ENCODE data around the gene DLX5.

Gene DLX5

DNA sequence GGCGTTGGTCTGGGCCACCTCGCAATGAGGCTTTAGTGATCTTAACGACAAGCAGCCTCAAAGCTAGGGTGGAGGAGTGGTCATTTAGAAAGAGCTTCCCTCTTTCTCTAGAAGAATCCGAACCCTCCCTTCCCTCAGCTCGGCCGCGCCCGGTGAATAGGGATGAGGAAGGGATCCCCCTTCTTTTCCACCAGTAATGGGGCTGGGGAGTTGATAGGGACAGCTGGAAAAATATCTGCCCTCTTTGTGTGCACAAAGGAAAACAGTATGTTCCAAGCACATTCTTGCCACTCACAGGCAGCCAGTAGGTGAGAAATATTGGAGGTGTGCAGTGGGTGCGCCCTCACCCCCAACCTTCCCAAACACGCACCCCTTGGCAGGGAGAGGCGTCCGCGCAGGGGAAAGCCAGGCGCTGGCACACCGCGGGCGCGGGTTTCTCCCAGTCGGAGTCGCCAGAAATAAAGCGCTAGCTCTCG, 6.5 kb downstream of the DLX5 start:
- no peak for DNase-seq

GRCh38 chr7:97017192-97018125, 7.2 kb downstream of the DLX5 start:
- DNase-seq: no peak

GRCh38 chr7:97016381-97017191, 8.0 kb downstream of the DLX5 start:
- DNase-seq: no peak

DNA sequence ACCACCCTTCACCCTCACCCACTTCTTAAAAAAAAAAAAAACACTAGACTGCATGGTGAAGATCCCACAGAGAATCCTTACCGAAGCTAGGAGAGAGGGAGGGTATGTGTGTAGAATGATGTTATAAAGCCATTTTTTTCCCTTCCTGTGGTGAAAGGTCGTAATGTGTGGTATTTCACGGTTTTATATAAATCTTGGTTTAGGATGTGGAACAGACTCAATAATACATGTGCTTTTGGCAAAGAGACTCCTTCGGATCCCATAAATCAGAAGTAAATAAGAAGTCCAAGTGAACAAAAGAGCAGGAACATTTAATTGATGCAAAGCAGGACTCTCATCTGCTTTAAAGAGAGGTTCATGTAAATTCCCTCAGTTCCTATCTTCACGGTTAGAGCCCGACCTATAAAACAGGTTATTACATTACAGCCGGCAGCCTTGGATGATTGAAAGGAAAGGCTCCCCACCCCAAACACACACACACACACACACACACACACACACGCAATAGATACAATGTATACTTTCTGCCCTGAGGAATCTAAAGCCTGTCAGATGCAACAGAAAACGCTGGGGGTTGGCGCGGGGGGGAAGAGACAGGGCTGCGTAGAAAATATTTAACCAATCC, 8.8 kb downstream of the DLX5 start:
- DNase-seq: no peak

DNA sequence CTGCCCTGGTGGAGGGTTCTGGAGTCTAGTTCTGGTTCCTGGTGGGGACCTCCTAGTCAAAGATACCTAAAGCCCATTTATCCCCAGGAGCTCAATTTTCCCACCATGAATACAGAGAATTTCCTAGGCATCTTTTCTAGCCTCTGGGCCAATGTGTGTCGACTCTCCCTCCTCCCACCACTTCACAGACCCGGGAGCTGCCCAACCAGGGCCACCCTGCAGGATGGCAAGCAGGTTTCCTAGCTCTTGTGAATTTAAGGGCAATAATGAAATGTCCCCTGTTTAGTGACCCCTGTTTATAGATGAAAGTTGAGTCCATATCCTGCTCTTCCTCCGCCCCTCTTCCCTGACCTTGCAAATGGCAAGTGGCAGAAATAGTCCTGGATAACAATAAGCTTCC, 9.4 kb downstream of the DLX5 start:
- DNase-seq: no peak

- DNase-seq: no peak
Measured at GRCh38 chr7:97014145-97014750, 10.4 kb downstream of the DLX5 start.

DNA sequence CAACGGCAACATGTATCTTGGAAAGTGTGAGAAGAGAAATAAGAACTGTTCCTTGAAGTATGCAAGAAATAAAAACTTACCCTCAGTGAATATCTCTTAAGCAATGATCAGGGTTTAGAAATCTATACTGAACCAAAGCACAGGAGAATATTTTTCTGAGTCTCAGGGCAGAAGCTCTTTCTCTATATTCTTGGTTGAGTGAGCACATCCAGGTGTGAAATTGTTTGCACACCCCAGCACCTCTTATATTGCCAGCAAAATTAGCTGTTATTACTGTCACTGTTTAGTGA, 10.8 kb downstream of the DLX5 start:
- DNase-seq: no peak

- no peak for DNase-seq
Measured at GRCh38 chr7:97013134-97013844, 11.3 kb downstream of the DLX5 start.

DNA sequence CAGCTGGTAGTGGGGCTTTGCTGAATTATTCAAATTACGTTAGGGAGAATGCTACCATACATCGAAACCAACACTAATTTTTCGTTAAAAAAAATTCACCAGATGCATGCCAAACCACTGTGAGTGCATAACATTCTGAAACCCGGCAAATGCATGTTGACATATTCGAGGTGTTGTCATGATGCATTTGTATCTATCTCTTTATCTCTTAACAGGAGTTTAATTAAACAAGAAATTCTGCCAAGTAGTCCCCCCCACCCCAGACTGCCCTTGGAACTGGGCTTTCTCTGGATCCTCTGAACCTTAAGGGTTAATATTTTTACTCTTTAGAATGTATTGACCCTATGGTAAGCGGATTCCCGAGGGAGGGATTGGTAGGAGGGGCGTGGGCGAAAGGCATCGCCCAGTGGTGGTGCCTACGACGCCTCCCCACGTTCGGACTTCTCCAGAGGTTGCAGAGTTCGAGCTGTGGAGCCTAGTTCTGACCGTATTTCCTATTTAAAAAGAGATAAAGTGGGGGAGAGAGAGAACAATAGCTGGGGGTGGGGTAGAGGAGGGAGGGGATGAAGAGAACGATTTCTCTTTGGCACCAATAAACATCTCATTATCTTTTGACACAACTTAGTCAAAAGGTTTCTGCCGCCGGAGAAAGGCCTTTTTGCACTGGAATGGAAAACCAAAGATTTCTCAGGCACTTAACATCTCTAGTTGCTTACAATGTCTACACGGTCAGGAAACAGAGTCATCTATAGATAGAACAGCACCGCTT, 12.1 kb downstream of the DLX5 start:
- DNase-seq: no peak

DNA sequence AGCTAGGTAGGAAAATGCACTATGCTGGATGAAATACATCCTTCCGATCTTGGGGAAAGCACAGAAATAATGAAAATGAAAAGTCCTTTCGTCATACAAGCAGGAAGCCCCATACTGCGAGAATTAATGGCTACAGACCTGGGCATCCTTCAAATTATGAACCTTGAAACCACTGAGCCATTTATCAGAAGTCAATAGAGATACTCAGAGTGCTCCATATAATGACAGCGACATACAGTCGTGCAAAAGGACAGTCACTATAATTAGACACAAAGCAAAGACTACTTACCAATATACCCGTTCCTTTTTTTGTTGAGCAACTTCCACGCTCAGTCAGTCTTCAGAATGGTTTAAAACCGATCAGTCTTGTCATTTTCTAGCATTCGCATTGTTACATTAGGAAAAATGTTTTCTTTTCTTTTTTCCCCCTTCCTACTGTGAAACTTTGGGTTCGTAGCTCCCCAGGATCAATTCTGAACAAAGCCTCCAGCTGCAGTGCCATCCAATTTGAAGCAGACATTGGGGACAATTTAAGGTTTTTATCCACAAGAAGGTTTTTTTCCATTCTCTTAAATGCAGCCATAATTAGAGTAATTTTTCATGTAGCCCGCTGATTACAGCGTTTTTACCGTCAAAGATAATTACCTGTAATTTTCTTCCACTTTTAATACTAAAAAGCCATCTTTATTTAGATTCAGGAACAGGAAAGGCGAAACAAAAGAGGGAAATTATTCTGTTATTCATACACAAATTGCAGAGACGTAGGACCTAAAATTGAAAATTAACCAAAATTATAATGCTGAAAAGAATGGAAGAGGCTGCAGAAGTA, 12.9 kb downstream of the DLX5 start:
- DNase-seq: no peak

DNA sequence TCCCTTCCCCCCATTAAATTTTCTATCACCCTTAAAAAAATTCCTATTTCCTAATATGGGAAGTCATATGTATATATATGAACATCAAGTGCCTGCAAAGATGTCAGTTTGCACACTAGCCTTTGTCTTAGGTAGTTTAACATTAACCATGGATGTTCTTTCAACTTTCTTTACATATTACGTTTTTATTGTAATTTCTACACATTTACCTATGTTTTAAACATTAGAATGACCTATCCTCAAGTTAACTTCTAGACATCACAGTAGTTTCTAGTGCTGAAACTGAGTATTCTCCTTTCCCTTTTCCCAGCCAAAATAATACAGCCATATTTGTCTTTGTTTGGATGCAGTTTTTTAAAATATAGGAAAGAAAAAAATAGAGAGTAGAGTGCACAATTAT, 13.5 kb downstream of the DLX5 start:
- DNase-seq: no peak

- DNase-seq: no peak
Measured at GRCh38 chr7:97009753-97010732, 14.6 kb downstream of the DLX5 start.

- DNase-seq: no peak
Measured at GRCh38 chr7:97008275-97008917, 16.2 kb downstream of the DLX5 start.

- no peak for DNase-seq
Measured at GRCh38 chr7:97007583-97007861, 17.1 kb downstream of the DLX5 start.

DNA sequence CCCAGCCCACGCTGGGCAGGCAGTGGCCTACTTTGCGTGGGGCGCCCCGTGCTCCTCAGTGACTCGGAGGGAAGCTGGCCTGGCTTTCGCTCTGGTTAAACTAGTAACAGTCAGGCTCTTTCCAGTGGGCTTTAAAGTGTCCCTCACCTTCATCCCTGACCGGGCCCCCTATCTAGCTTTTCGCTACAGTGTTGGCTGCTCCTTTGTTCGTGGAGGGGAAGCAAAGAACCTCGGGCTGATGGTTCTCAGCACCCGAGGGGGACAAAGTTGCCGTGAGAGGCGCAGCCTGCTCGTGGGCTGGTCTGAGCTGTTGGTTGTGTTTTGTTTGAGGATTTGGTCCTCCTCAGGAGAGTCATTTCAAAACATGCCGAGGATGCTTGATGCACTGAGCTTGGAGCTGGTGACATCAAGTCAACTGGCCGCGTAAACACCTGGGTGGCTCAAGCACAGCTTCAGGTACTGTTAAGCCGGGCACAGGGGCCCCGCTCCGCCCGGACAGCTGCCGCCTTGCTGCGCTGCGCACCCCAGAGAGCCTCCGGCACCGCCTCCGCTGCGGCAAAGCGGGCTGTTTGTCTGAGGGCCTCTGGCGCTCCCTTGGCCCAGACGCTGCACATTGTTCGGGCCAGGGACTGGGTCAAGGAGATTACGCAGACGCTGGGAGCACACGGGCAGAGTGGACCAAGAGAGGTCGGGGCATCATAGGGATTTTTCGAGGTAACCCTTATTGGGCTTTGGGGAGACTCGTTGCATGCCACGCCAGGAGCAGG, 17.6 kb downstream of the DLX5 start:
- DNase-seq: no peak

DNA sequence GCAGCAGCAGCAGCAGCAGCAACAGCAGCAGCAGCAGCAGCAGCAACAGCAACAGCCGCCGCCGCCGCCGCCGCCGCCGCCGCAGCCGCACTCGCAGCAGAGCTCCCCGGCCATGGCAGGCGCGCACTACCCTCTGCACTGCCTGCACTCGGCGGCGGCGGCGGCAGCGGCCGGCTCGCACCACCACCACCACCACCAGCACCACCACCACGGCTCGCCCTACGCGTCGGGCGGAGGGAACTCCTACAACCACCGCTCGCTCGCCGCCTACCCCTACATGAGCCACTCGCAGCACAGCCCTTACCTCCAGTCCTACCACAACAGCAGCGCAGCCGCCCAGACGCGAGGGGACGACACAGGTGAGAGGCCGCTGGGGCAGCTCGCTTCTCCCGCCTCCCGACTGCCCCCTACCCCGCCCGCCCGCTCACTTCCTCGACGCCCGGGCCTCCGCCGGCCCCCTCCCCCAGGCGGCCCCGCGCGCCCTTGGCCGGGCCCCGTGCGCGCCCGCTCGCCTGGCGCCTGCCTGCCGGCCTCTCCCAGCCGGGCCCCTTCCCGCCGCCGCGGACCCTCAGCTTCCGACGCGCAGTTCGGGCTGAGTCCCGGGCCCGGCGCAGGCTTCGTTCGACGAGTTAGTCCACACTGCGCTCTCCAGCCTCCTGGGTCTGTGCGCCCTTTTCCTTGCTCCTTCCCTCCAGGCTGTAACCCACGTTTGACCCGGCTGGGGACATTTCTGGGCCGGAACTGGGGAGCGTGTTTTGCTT, 18.4 kb downstream of the DLX5 start:
- peak in 2 of 5 experiments; percentile 20 to 74 for DNase-seq
